Common myeloid progenitor, CD34-positive (primary cell): Measurements from ENCODE around the gene ZNF710.

Experiments used
- CTCF ChIA-PET: fragments of 350-600 bp; sonication (Branson Sonifier 250); formaldehyde crosslinking; loops from one replicate; lab custom pipeline; 2021; ENCODE audit warnings: antibody characterized with exemption; lab: Charles Lee
- POLR2A ChIA-PET: fragments of 350-600 bp; sonication (Branson Sonifier 250); formaldehyde crosslinking; loops from one replicate; lab custom pipeline; 2021; ENCODE audit warnings: antibody characterized with exemption; lab: Charles Lee
- DNase-seq, 3 donors: peaks; one replicate each; pipeline versions ENCODE4 v3.0.0 to v3.0.0-alpha.2; 2013
- H3K27ac ChIP-seq, 2 experiments: 1 replicate in 1 of 2; 2 replicates in 1 of 2; pipeline ENCODE4 v1.7.0; 2013; ENCODE audit warnings: inconsistent platforms in 2 of 2, low read length in 2 of 2, mild to moderate bottlenecking in 2 of 2, low read depth in 1 of 2, moderate library complexity in 1 of 2; ENCODE audit not compliant: severe bottlenecking in 2 of 2, insufficient read depth in 1 of 2, poor library complexity in 1 of 2
- H3K27me3 ChIP-seq, 5 experiments: replicated peaks in 2 of 5; 1 replicate in 3 of 5; 2 replicates in 2 of 5; pipeline versions ENCODE4 v1.6.1 to v1.7.0; 2013; ENCODE audit warnings: low read length in 4 of 5, mild to moderate bottlenecking in 2 of 5, moderate library complexity in 2 of 5, inconsistent platforms in 1 of 5; ENCODE audit not compliant: insufficient read depth in 5 of 5, control insufficient read depth in 4 of 5
- H3K36me3 ChIP-seq, 4 experiments: 1 replicate in 2 of 4; 2 replicates in 2 of 4; pipeline versions ENCODE4 v1.6.1 to v1.7.0; 2013; ENCODE audit warnings: low read length in 3 of 4, control low read depth in 1 of 4, mild to moderate bottlenecking in 1 of 4; ENCODE audit not compliant: control insufficient read depth in 4 of 4, insufficient read depth in 4 of 4
- H3K4me1 ChIP-seq, 4 experiments: 1 replicate in 3 of 4; 2 replicates in 1 of 4; pipeline versions ENCODE4 v1.6.1 to v1.7.1; 2013; ENCODE audit warnings: low read length in 3 of 4, mild to moderate bottlenecking in 3 of 4, control low read depth in 1 of 4, inconsistent platforms in 1 of 4, moderate library complexity in 1 of 4; ENCODE audit not compliant: control insufficient read depth in 4 of 4, insufficient read depth in 4 of 4; ENCODE audit errors: control extremely low read depth in 1 of 4
- H3K4me3 ChIP-seq, 7 experiments: 1 replicate in 4 of 7; 2 replicates in 3 of 7; pipeline versions ENCODE4 v1.5.1 to v1.7.0; 2013; ENCODE audit warnings: mild to moderate bottlenecking in 7 of 7, low read length in 6 of 7, moderate library complexity in 6 of 7, inconsistent platforms in 2 of 7, low read depth in 2 of 7, control low read depth in 1 of 7; ENCODE audit not compliant: insufficient read depth in 4 of 7, control insufficient read depth in 1 of 7; ENCODE audit errors: extremely low read depth in 1 of 7
- H3K9me3 ChIP-seq, 5 experiments: 1 replicate in 4 of 5; 2 replicates in 1 of 5; pipeline versions ENCODE4 v1.6.1 to v1.7.1; 2013; ENCODE audit warnings: low read length in 4 of 5, mild to moderate bottlenecking in 2 of 5, inconsistent platforms in 1 of 5, low read depth in 1 of 5, moderate library complexity in 1 of 5; ENCODE audit not compliant: control insufficient read depth in 4 of 5, insufficient read depth in 2 of 5; ENCODE audit errors: control extremely low read depth in 1 of 5
- WGBS: methylation state at CpG from one replicate; pipeline ENCODE4 v1.1.5; 2013; ENCODE audit not compliant: insufficient coverage; 5-methylcytosine and 5-hydroxymethylcytosine counted together

Gene ZNF710

GRCh38 chr15:90000186-90001001 is 730 bp upstream of the ZNF710 start:
- H3K4me1 ChIP-seq = peaks cover 7 to 54% (median 25%) of the 10 kb centered on the region in 4 experiments
- peak in 2 of 3 donors; percentile 68 to 78 for DNase-seq

GRCh38 chr15:90001683-90002427 is 731 bp downstream of the ZNF710 start:
- under 1% methylated on average over 52 of the region's 89 CpGs for WGBS
- Histone ChIP-seq H3K9me3 (no peaks in the 10 kb centered on the region), H3K4me3 (peak overlapping the region; percentile 48 to 97 (median 74)), H3K27me3 (no peaks in the 10 kb centered on the region), H3K27ac (peak overlapping the region in 1 of 2 experiments; percentile 43), H3K4me1 (peaks cover 7 to 65% (median 25%) of the 10 kb centered on the region in 4 experiments), H3K36me3 (peaks cover 0 to 8% (median 1%) of the 10 kb centered on the region in 4 experiments)
- ChIA-PET CTCF (interaction anchor here (1.4 to 2.0 kb wide), 2 partner anchors 16 to 53 kb away, joined by 3 to 6 read pairs; no protein-coding TSS in a partner anchor), POLR2A (interaction anchor here (0.6 to 1.1 kb wide), 2 partner anchors 30 to 33 kb away, joined by 3 to 6 read pairs; no protein-coding TSS in a partner anchor)
- peak; percentile 58 to 84 (median 72) for DNase-seq

More at GRCh38 chr15:90000186-90001001, 730 bp upstream of the ZNF710 start:
- no peaks in the 10 kb centered on the region for H3K9me3 ChIP-seq
- peak overlapping the region; percentile 66 to 79 for H3K27ac ChIP-seq
- H3K4me3 ChIP-seq = peak overlapping the region in 6 of 7 experiments; percentile 79 to 97 (median 88)
- ChIA-PET POLR2A (no interaction called here), CTCF (interaction anchor here (1.6 to 1.8 kb wide), 3 partner anchors 14 to 26 kb away, joined by 4 to 7 read pairs (median 5); no protein-coding TSS in a partner anchor)
- peaks cover 0 to 3% (median 0%) of the 10 kb centered on the region in 4 experiments for H3K36me3 ChIP-seq
- WGBS = 63% methylated on average over 41 of the region's 63 CpGs
- H3K27me3 ChIP-seq = no peaks in the 10 kb centered on the region

GRCh38 chr15:90002428-90002844 is 1.3 kb downstream of the ZNF710 start:
- CTCF ChIA-PET = interaction anchor here (1.4 to 2.0 kb wide), 2 partner anchors 15 to 52 kb away, joined by 3 to 6 read pairs; no protein-coding TSS in a partner anchor
- 5% methylated on average over 14 of the region's 27 CpGs for WGBS
- H3K27ac ChIP-seq = peak overlapping the region in 1 of 2 experiments; percentile 55

GRCh38 chr15:90003736-90004135 is 2.6 kb downstream of the ZNF710 start:
- Histone ChIP-seq H3K4me3 (peak overlapping the region in 2 of 7 experiments; percentile 39 to 40), H3K36me3 (peaks cover 0 to 12% (median 1%) of the 10 kb centered on the region in 4 experiments), H3K4me1 (peaks cover 7 to 77% (median 25%) of the 10 kb centered on the region in 4 experiments), H3K9me3 (no peaks in the 10 kb centered on the region), H3K27me3 (no peaks in the 10 kb centered on the region), H3K27ac (no peak overlapping the region)
- CTCF ChIA-PET = interaction anchor here (0.8 to 2.7 kb wide), 4 partner anchors 13 to 82 kb away, joined by 3 to 9 read pairs (median 4); no protein-coding TSS in a partner anchor
- POLR2A ChIA-PET = no interaction called here
- DNase-seq = no peak
- WGBS = 100% methylated on average over 4 of the region's 7 CpGs

More at GRCh38 chr15:90002428-90002844, 1.3 kb downstream of the ZNF710 start:
- no peaks in the 10 kb centered on the region for H3K27me3 ChIP-seq
- DNase-seq = peak; percentile 26 to 70 (median 55)
- H3K4me3 ChIP-seq = peak overlapping the region; percentile 48 to 97 (median 74)
- peaks cover 7 to 69% (median 25%) of the 10 kb centered on the region in 4 experiments for H3K4me1 ChIP-seq
- POLR2A ChIA-PET = interaction anchor here (1.1 kb wide), 1 partner anchor 32 kb away, joined by 6 read pairs; no protein-coding TSS in a partner anchor
- H3K36me3 ChIP-seq = peaks cover 0 to 12% (median 1%) of the 10 kb centered on the region in 4 experiments
- no peaks in the 10 kb centered on the region for H3K9me3 ChIP-seq

DNA sequence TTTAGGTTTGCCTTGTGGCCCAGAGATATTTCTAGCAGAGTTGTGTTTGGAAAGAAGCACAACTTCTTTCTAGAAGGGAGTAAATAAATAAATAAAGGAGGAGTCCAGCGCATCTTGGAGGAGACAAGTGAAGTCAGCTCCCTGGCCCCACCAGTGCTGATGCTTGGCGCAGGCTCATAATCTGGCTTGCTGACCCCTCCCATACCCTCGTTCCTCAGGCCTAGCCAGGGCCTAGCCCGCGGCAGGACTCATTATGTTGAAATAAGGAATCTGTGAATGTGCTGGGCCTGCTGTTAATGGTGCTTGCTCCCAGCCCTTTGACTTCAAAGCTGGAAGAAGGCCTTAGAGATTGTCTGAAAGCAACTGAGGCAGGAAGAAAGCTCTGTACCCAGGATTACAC is 3.1 kb downstream of the ZNF710 start:
- no CpG with 5 or more reads among the region's 5 CpGs for WGBS
- Histone ChIP-seq H3K27me3 (no peaks in the 10 kb centered on the region), H3K4me3 (peak overlapping the region in 1 of 7 experiments; percentile 39), H3K4me1 (peaks cover 7 to 77% (median 25%) of the 10 kb centered on the region in 4 experiments), H3K36me3 (peaks cover 0 to 15% (median 1%) of the 10 kb centered on the region in 4 experiments), H3K9me3 (no peaks in the 10 kb centered on the region), H3K27ac (no peak overlapping the region)
- ChIA-PET CTCF (interaction anchor here (1.1 to 2.7 kb wide), 5 partner anchors 12 to 81 kb away, joined by 3 to 9 read pairs (median 3); no protein-coding TSS in a partner anchor), POLR2A (no interaction called here)
- DNase-seq = no peak

DNA sequence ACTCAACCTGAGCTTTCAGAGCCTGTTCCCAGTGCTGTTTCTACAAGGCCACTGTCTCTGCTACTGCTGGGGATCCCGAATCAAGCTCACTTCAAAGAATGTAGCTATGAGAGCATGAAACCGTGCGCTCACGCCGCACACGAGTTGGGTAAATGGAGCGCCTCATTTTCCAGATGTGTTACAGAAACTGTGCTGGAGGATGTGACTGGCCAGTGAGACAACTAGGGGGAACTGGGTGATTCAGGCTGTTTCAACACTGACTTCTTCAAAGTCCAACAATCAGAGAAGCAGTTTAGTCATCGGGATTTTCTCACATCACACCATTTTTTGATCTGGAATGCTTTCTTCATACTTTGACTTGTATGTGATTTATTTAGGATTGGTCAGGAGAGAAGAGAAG is 3.5 kb downstream of the ZNF710 start:
- Histone ChIP-seq H3K36me3 (peaks cover 0 to 19% (median 1%) of the 10 kb centered on the region in 4 experiments), H3K4me1 (peaks cover 7 to 77% (median 25%) of the 10 kb centered on the region in 4 experiments), H3K4me3 (no peak overlapping the region), H3K9me3 (no peaks in the 10 kb centered on the region), H3K27ac (no peak overlapping the region), H3K27me3 (no peaks in the 10 kb centered on the region)
- WGBS = 97% methylated on average over 7 of the region's 8 CpGs
- ChIA-PET CTCF (interaction anchor here (1.1 to 2.7 kb wide), 5 partner anchors 12 to 81 kb away, joined by 3 to 9 read pairs (median 3); no protein-coding TSS in a partner anchor), POLR2A (no interaction called here)
- DNase-seq = peak in 2 of 3 donors; percentile 40 to 44
